22Rv1 (cell line): ENCODE data around the gene MBP.

Source experiments
- CTCF ChIP-seq: fragments of 450-650 bp; IDR thresholded peaks from 2 replicates; pipeline ENCODE4 v1.5.1; 2017; ENCODE audit warnings: mild to moderate bottlenecking
- ZFX ChIP-seq: fragments of 450-650 bp; IDR thresholded peaks from 2 replicates; pipeline ENCODE4 v1.6.1; 2017; ENCODE audit warnings: antibody characterized with exemption, borderline replicate concordance

GRCh38 chr18:77014538-77014937 is 118.0 kb downstream of the MBP start:
- TF ChIP-seq CTCF, result no peak
- TF ChIP-seq ZFX, result no peak
